ENCODE data around the gene WNT4.

Gene WNT4

DNA sequence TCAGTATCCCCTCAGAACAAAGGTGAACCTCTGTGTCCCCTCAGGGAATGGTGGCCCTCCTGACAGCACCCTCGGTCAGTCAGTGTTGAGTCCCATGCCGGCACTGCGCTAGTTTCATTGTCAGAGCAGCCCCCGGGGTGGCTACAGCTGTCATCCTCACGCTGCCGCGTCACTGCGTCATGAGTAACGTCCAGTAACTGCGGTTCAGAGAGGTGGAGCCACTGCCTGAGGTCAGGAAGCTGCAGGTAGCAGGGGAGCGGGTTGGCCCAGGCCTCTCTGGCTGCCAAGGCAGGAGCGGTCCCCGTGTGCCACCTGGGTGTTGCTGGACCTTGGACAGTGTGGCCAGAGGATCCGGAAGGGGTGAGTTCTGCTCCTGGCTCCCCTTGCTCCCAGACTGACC lies 20.2 kb upstream of the WNT4 start:
- DNase-seq, result no peak

DNA sequence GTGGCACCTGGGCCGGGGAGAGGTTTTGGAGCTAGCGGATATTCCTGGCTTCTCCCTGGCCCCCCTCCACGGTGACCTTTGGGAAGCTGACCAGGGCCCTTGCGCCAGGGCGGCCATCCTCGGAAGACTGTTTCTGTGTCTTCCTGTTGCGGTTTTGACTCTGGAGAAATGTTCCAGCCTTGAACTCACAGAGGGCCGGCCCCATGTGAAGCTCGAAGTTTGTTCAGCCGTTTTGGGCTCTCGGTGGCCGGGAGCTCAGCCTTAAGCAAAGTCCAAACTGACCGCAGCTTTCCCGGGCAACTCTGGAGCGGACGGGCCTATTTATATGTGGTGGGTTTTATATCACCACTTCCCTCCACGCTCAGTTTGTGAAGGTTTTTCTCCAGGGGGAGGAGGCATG lies 17.0 kb upstream of the WNT4 start:
- no peak for DNase-seq

DNA sequence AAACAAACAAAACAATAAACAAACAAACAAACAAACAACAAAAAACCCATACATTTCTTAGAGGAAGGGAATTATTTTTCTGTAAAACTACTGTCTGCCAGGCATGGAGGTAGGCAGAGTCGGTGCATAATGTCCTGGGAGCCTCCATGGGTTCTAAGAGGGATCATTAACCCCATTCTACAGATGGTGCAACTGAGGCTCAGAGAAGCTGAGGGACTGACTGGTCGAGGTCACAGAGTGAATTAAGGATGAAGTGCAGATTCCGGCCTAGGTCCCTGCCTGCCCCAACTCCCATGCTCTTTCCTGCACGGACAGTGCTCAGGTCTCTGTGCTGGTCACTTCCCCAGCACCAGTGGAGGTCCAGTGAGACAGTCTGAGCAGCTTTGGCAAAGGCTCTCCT lies 15.8 kb upstream of the WNT4 start:
- DNase-seq, result no peak

DNA sequence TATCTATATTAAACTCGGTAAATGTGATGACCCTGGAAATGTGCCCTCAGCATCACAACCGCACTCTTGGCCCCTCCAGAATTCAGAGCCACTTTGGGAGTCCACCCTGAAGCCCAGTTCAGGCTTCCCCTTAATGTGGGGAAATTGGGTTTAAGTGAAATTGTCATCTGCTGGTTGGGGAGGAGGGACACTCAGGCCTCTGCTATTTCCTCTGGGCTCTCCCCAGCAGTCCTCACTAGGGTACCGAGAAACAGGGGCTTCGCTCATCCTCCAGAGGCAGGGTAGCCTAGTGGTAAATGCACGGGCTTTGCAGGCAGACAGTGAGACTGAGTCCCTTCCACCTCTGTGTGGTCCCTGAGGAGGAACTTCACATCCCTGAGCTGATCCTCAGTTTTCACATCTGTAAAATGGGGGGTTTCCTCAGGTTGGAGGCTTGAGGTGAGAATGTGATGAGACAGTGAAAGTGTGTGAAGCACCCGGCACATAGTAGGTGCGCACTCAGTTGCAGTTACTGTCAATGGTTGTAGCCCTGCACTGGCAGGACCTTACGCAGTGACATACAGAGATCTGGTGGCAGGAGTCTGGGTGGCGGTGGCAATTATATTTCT lies 14.6 kb upstream of the WNT4 start:
- DNase-seq, result no peak

DNA sequence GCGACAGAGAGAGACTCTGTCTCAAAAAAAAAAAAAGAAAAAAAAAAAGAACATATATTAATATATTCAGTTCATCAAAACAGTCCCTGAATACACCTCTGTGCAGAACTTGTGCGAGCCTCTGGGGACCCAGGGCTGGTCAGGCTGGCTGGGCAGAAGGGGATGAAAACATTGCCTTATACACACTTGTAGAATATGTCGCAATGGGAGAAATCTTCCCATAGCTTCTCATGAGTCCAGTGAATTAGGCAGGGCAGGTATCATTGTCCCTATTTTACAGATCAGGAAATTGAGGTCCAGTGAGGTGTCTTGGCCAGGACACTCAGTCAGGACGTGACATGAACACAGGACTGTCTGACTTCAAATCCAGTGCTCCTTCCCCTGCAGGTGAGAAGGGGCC lies 12.6 kb upstream of the WNT4 start:
- no peak for DNase-seq

DNA sequence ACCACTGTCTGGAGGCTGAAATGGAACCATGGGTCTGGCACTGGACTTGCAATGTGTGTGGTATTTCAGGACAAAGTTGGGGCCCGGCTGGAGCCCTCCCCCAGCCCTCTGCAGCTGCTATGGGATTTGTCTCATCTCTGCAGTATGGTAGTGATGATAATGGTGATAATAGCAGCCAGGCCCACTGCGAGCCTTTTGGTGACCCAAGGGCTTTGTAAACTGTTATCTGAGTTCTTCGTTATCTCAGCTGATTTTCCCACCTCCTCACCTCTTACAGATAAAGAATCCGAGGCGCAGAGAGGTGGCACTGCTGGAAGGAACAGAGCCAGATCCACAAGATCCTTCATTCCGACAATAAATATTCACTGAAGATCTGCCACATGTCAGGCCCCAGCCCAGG lies 11.7 kb upstream of the WNT4 start:
- DNase-seq, result no peak

DNA sequence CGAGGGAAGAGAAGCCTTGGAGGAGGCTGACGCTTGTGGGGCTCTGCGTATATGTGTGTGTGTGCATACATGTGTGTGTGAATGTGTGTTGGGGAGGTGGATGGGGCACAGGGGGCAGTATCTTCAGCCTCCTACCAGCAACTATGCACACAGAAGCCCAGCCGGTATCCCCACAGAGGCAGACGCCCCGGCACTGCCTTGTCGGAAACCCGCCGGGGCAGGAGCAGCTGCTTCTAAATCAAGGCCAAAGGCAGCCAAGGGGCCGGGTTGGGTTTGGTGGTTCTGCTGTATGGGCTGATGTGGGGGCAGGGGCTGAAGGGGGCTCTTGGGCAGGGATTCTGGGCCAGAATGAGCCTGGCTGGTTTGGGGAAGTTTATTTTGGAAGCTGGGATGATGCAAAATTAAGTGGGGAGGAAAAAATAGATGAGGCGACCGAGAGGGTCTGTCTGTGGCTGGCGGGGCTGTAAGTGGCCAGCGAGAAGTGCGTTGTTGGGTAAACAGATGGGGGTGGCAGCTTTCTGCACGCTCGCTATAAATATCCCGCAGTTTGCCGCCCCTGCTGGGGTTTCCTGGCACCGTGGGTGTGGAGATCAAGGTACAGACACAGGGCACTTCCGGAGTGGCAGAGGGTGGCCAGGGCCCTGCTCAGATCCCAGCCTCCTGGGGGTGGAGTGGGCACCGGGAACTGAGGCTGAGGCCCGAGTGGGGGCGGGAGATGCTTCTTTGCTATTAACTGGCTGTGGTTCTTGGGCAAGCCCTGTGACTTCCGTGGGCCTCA lies 11.0 kb upstream of the WNT4 start:
- DNase-seq, result no peak

DNA sequence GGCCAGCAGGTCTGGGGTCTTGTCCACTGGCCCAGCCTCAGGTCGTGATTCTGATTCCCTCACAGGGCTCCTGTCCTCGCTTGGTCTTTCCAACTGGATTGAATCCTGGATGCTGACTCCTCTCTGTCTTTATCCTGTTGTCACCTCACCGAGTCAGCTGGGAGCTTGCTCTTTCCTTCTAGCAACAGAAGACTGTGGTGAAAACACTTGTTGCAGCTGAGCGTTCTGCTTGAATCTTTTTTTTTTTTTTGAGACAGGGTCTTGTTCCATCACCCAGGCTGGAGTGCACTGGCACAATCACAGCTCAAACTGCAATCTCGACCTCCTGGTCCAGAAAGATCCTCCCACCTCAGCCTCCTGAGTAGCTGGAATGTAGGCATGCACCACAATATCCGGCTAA lies 8.0 kb upstream of the WNT4 start:
- DNase-seq, result no peak

DNA sequence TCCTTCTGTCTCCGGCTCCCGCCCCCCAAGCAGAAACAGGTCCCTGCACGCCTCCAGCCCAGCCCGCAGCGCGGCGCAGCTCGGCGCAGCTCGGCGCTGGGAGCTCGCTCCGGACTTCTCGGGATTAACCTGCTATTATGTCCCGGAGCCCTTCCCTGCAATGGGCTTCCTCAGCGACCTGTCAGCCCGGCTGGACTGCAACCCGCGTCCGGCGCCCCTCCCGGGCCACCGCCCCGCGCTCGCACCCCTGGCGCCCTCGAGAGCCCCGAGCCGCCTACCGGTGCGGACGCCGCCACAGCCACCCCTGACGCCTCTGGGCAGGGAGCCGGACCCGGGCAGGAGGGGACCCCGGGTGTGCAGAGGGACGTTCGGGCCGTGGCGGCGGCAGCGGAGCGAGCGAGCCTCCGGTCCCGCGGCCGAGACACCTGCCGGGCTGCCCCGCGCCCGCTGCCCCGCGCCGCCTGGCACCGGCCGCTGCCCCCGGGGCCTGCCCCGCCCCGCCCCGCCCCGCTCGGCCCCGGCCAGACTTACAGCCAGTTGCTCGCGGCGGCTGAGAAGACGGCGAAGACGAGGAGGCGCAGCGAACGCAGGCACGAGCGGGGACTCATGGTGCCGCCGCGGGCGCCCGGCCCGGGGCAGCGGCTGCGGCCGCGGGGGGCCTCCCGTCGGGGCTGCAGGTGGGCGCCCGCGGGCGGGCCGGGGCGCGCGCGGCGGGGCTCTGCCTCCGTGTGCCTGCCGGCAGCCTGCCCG lies 407 bp downstream of the WNT4 start:
- DNase-seq, result no peak

DNA sequence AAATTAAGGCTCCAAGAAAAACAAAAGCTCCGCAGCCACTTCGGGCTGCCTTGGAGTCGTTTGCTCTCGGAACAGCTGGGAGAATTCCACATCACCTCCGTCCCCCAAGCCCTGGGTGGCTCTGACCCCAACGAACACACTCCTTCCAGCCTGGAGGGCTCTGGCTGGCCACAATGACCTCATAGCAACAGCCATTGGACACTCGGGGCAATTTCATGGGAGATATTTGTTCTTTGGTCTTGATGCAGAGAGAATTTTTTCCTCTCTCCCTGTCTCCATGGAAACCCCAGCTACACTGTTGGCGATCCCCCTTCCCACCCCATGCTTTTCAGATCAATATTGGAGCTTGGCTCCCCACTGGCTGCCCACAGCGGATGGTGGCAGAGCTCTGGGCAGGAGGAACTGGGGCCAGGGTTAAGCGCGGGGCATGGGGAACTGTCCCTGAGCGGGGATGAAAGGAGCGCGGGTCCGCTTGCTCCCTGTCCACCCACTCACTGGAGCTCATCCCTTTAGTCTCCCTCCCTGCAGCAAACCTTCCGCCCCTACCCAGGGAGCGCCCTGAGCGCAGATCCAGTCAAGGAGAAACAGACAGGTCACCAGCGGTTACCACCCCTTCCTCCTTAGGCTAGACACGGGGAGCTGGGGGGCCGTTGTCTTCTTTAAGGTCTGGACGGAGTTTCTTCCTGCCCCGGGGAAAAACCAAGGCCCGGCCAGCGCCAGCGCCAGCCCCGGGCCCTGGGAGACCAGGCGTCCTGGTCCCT lies 1.2 kb downstream of the WNT4 start:
- DNase-seq, result no peak

DNA sequence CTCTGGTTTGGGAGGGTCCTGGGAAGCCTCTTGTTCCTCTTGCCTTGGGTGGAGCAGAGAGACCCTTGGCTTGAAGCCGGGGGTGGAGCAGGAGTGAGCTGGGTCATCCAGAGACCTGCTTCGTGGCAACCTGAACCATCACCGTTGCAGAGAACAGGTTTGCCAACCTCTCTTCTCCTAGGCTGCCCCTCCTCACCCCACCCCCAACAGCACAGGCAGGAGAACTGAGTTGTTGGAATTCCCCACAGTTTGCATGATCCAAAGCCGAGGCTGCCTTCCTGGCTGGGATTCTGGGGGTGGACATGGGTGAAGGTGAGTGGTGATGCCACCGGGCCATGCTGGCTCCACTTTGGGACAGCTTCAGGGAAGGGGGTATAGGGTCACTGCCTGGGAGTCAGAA lies 2.2 kb downstream of the WNT4 start:
- DNase-seq, result no peak

DNA sequence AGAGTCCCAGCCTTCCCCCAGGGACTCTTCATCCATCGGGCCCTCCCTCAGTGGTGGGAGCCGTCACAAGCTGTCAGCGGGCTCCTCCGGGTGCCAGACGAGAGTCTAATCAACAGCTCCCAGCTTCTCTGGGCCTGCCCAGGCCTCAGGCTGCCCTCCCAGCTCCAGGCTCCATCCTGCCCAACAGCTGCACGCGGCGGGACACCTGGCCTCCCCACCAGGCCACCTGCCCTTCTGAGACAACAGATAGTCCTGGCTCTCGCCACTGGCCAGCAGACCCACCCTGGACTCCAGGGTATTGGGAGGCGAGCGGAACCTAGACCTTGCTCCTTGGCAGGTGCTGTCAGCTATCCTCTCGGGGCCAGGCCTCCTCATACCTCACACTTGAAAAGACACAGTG lies 3.1 kb downstream of the WNT4 start:
- DNase-seq, result no peak

DNA sequence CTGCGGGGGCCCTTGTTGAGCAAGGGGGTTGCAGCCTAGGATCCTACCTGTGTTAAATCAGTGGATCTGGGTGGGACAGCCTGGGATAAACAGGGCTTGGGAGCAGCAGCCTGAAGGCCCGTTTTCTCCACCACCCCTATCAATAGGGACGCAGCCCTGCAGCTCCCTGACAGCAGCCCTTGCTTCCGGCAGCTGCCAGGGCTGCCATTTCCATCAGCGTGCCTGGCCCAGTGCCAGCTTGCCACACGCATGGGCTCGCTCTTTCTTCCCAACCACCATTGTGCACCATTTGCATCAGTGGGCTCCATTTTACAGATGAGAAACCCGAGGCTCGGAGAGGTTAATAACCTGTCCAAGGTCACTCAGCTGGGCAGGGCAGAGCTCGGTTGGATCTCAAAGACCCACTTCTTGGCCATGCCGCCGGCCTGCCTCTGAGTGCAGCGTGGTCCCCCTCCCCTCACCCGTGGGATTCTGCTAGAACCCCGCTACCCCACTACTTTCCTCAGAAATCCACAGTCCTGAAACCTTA lies 3.8 kb downstream of the WNT4 start:
- DNase-seq, result no peak

DNA sequence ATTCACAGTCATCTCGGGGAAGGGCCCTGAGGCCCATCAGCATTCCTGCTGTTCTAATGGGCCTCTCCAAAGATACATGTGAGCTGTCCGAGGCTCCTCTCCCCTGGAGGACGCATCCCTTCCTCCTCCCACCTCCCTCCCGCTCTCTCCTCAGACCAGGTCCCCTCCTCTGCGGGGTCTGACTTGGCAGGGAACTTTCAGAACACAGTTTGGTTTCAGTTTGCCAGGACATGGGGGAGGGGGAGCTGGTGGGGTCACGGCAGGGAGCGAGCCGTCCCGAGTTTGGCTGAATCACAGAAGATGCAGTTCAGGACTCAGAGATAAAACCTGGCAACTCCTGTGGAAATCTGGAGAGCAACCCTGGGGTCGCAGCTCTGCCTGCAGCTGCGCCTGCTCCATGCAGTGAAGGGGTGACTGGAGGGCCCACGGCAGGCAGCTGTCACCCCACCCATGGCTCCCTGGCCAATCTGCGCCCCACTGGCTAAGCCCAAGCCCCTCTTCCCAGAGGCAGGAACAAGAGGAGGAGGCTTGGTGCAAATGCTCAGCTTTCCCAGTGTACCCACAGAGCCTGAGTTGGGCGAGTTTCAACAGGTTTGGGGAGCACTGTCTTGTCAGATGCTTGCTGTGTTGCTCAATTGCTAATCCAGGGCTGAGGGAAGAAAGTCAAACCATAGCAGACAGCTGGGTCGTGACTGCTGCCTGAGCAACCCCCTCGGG lies 5.7 kb downstream of the WNT4 start:
- no peak for DNase-seq

DNA sequence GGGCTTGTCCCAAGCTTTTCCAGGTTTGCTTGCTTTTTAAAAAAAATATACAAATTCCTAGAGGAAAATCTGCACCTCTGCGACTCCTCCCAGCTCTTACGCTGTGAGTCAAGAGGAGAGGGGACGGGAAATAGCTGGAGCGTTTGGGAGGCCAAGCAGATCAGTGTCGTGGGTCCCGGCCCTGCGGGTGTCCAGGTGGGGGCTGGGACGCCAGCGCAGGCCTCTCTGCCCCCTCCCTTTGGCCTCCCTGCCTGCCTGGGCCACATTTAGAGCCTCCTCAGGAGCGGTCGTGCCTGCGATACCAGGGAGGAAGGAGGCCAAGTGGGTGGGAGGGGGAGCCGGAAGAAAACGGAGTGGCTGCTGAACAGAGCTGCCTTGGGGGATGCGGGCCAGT lies 9.0 kb downstream of the WNT4 start:
- DNase-seq, result no peak

DNA sequence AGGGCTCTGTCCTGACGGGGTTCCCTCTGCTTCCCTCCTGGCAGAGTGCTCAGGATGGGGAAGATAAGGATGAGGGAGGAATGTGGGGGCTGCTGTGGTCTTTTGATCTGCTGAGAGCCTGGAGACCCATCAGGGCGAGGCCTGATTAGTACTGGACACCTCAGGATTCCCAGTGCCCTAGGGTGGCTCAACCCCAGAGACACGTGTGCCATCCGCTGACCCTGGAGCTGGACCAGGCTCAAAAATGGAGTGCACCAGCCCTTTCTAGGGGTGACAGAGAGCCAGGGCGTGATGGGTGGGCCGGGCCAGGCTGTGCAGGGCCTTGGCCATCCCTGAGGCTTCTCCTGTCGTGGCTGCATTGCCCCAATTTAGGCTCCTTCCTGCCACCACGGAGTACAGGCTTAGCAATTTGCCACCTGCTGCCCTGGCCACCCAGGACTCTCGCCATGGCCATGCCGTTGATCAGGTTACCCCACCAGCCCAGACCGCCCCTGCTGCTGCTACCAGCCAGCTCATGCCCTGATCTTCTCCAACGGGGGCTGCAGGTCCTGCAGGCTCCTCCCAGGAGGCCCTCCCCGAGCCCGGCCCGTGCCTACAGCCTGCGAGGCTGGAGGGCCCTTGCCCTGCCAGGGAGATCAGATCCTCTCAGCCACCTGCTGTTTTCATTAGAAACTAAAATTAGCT lies 9.5 kb downstream of the WNT4 start:
- DNase-seq, result no peak

DNA sequence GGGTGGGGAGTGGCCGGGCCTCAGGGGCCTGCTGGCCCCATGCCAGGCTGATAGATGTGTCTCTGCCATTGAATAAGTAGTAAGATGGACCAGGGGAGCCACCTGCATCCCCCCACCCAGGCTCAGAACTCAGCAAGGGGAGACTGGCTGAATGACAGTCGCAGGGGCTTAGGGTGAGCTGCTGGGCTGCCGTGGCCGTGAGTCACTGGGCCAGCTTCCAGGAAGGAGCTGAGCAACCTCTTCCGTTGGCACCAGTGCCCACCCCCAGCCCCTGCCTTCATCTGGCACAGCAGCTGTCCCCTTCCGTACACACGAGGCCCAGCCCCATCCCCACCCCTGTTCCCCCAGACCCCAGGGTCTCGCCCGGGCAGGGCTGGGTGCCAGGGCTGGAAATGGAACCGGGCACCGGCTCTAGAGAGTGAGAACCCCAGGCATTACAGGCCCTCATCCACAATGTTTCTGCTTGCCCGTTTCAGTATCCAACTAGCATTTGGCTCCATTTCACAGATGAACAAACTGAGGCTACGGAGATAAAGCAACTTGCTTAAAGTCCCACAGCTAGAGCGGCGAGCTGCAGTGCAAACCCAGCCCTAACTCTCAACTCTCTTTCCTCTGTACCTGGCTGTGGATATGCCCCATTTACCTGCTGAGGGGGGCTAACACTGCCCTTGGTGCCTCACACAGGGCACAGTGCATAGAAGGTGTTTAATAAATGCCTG lies 10.2 kb downstream of the WNT4 start:
- DNase-seq, result no peak

DNA sequence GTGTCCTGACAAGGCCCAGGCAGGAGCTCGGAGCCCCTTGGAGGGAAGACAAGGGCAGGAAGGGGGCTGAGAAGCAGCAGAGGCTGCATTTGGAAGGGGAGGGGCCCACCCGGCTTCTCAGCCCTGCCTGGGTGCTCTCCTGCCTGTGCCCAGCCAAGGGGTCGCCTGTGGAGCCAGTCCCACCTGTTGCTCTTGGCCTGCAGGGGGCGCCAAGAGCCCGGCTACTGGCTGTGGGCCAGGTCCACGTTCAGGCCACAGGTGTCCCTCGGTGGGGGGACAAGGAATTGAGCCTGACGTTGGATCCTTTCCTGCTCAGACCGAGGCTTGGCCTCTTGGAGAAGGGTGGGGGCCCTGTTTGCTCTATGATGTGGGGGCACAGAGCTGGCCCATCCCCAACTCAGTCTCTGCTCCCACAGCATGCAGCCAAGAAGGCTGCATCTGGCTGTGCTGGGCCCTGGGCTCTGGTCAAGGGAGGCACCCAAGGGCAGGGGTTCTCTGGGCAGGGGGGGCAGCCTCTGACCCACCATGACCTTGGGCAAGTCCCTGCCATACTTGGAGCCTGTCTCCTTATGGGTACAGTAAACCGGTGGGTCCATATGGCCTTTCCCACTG lies 10.9 kb downstream of the WNT4 start:
- DNase-seq, result peak; percentile 30

DNA sequence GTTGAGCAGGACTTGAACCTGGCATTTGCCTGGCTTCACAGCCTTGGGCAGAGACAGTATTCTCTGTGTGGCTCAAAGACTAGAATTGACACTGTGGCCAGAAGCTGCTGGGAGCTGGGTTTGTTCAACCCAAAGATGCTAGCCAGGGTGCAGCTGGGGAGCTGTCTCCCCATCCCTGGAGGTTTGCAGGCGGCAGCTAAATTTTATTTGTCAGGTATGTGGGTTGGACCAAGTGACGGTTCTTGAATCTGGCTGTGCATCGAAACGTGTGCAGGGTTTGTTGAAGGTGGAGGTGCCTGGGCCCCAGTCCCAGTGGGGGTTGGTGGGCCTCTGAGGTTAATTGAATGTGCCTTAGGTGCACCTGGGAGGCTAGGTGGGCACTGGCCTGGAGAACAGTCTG lies 11.8 kb downstream of the WNT4 start:
- DNase-seq, result no peak

DNA sequence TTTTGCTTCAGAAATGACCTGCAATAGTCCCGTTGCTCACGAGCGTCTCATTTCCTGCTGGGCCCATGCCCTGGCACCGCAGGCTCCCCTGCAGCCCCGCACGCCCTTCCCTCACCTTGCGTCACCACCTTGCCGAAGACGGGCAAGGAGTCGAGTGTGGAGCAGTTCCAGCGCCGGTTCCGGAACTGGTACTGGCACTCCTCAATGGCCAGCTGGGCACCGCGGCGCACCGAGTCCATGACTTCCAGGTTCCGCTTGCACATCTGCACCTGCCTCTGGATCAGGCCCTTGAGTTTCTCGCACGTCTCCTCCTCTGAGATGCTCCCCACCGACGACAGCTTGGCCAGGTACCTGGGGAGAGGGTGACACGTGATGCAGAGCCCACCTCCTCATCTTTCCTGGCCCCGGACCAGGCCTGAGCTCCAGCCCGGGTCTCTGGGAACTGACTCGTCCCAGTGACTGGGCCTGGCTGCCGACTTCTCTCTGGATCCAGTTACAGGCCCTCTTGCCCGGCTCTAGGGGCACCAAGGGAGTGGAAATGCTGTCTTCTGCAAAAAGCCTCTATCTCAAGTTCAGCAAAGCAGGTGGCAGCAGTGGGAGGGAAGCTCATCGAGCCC lies 13.3 kb downstream of the WNT4 start:
- DNase-seq, result no peak

Data from hematopoietic multipotent progenitor cell treated with erythropoietin and hydrocortisone succinate and interleukin-3 and kit ligand, for 8 days (in vitro differentiated cells).